PC-3 (cell line): ENCODE data around the gene SDSL. TPM values are rescaled to one million over a fixed set of nuclear protein-coding genes. Genes with fewer than 3 reads are reported as not detected.

Experiments
- ATAC-seq: fragments of 200-7000 bp; cut with Tn5 transposase; 2 replicates; pipeline ENCODE4 v1.9.1; 2020; ENCODE audit warnings: mild to moderate bottlenecking, moderate library complexity
- BruUV-seq: library from RNA; stranded (reverse); fragments of 400-500 nt; replicated peaks from 2 replicates; lab custom pipeline; 2021; lab: Mats Ljungman, UMichigan
- CTCF ChIA-PET: fragments of 300-600 bp; sonication (Branson Sonifier 250); formaldehyde crosslinking; loops from one replicate; lab custom pipeline; 2022; ENCODE audit warnings: antibody characterized with exemption; lab: Charles Lee
- POLR2A ChIA-PET: fragments of 300-600 bp; sonication (Branson Sonifier 250); formaldehyde crosslinking; loops from one replicate; lab custom pipeline; 2022; ENCODE audit warnings: antibody characterized with exemption; ENCODE audit not compliant: unreplicated experiment; lab: Charles Lee
- DNase-seq: peaks from one replicate; pipeline ENCODE4 v3.0.0-alpha.2; 2015
- H2AFZ ChIP-seq: fragments of 300-600 bp; sonication (generic); 2 replicates; pipeline ENCODE4 v1.6.0; 2016; ENCODE audit warnings: antibody characterized with exemption, low read length
- H3F3A ChIP-seq: fragments of 300-600 bp; sonication (generic); one replicate; pipeline ENCODE4 v1.6.0; 2017; ENCODE audit warnings: antibody characterized with exemption, low read length, control low read depth, mild to moderate bottlenecking; ENCODE audit not compliant: unreplicated experiment
- H3K27ac ChIP-seq: fragments of 300-600 bp; sonication (generic); 2 replicates; pipeline ENCODE4 v1.5.1; 2016; ENCODE audit warnings: mild to moderate bottlenecking, low read length
- H3K27me3 ChIP-seq: fragments of 300-600 bp; sonication (generic); 2 replicates; pipeline ENCODE4 v1.6.1; 2016; ENCODE audit warnings: low read length, mixed read lengths
- H3K36me3 ChIP-seq: fragments of 300-600 bp; sonication (generic); 2 replicates; pipeline ENCODE4 v1.6.1; 2016; ENCODE audit warnings: low read depth, mixed run types, low read length, mixed read lengths
- H3K4me1 ChIP-seq: fragments of 300-600 bp; sonication (generic); 2 replicates; pipeline ENCODE4 v1.5.1; 2016; ENCODE audit warnings: low read length; ENCODE audit not compliant: insufficient read depth
- H3K4me2 ChIP-seq: fragments of 300-600 bp; sonication (generic); 2 replicates; pipeline ENCODE4 v1.6.0; 2016; ENCODE audit warnings: low read length
- H3K4me3 ChIP-seq: fragments of 300-600 bp; sonication (generic); 2 replicates; pipeline ENCODE4 v1.5.1; 2016; ENCODE audit warnings: mild to moderate bottlenecking, low read length, mixed read lengths
- H3K79me2 ChIP-seq: fragments of 300-600 bp; sonication (generic); 2 replicates; pipeline ENCODE4 v1.6.1; 2017; ENCODE audit warnings: low read length, mixed read lengths
- H3K9ac ChIP-seq: fragments of 300-600 bp; sonication (generic); 2 replicates; pipeline ENCODE4 v1.6.0; 2016; ENCODE audit warnings: mild to moderate bottlenecking, low read length
- H3K9me2 ChIP-seq: fragments of 300-600 bp; sonication (generic); replicated peaks from 2 replicates; pipeline ENCODE4 v1.6.1; 2016; ENCODE audit warnings: mixed run types, low read length, mixed read lengths
- H3K9me3 ChIP-seq: fragments of 300-600 bp; sonication (generic); 2 replicates; pipeline ENCODE4 v1.6.1; 2016; ENCODE audit warnings: low read length, mixed read lengths
- H4K20me1 ChIP-seq: fragments of 300-600 bp; sonication (generic); 2 replicates; pipeline ENCODE4 v1.6.1; 2016; ENCODE audit warnings: low read length, mixed read lengths
- CTCF ChIP-seq: fragments of 300-600 bp; sonication (generic); conservative IDR thresholded peaks from 2 replicates; pipeline ENCODE4 v1.5.1; 2017; ENCODE audit warnings: antibody characterized with exemption, low read depth, mild to moderate bottlenecking, low read length
- EZH2 ChIP-seq: fragments of 300-600 bp; sonication (generic); IDR thresholded peaks from one replicate; pipeline ENCODE4 v1.6.1; 2017; ENCODE audit warnings: antibody characterized with exemption, mild to moderate bottlenecking, low read length; ENCODE audit not compliant: unreplicated experiment
- EZH2phosphoT487 ChIP-seq: fragments of 300-600 bp; sonication (generic); IDR thresholded peaks from 2 replicates; pipeline ENCODE4 v1.6.1; 2018; ENCODE audit warnings: mild to moderate bottlenecking, antibody characterized with exemption, low read length, borderline replicate concordance
- intact Hi-C: fragments of 100-400 bp; cut with micrococcal nuclease; formaldehyde crosslinking; loops from 2 replicates; pipeline ENCODE4 v1.9.0; 2023
- total RNA-seq: library from RNA; depleted of rRNA; stranded (reverse); fragments of >200 nt; gene quantifications from 2 replicates; pipeline ENCODE4 v1.2.3, GENCODE V29; 2014

Gene SDSL
- total RNA-seq, 1 experiment from 2014 or later = 14.0 TPM

- ChIA-PET POLR2A (no interaction called here), CTCF (no interaction called here)
- H3K9ac ChIP-seq = no peak overlapping the region
- H3K4me2 ChIP-seq = no peak overlapping the region
- no peaks in the 10 kb centered on the region for H3K4me1 ChIP-seq
- H3K4me3 ChIP-seq = no peak overlapping the region
- no peaks in the 10 kb centered on the region for H3K36me3 ChIP-seq
- intact Hi-C loops = no loop called here
- no peak for ATAC-seq
- no peaks in the 10 kb centered on the region for H3K79me2 ChIP-seq
- no TSS peak for BruUV-seq
- H3F3A ChIP-seq = no peaks in the 10 kb centered on the region
- no peak overlapping the region for H2AFZ ChIP-seq
- no peaks in the 10 kb centered on the region for H3K9me2 ChIP-seq
- TF ChIP-seq CTCF = no peak
- no peak for TF ChIP-seq EZH2phosphoT487
- no peak for TF ChIP-seq EZH2
- DNase-seq = no peak
- H3K9me3 ChIP-seq = no peaks in the 10 kb centered on the region
- no peak overlapping the region for H3K27ac ChIP-seq
- H4K20me1 ChIP-seq = no peaks in the 10 kb centered on the region
- H3K27me3 ChIP-seq = peaks cover 6% of the 10 kb centered on the region; the same call in 1 of the 2 replicates
These were observed 27.7 kb downstream of the SDSL start for GRCh38 chr12:113449839-113450238.

GRCh38 chr12:113452458-113452857, 30.3 kb downstream of the SDSL start:
- intact Hi-C loops = no loop called here
- H3K9ac ChIP-seq = no peak overlapping the region
- H3K4me1 ChIP-seq = peaks cover 14% of the 10 kb centered on the region
- CTCF ChIA-PET = no interaction called here
- ATAC-seq (no peak), DNase-seq (no peak)
- H3K9me3 ChIP-seq = no peaks in the 10 kb centered on the region
- H3K4me3 ChIP-seq = no peak overlapping the region
- no peak overlapping the region for H3K27ac ChIP-seq
- H3K79me2 ChIP-seq = no peaks in the 10 kb centered on the region
- H3K9me2 ChIP-seq = no peaks in the 10 kb centered on the region
- no peak for TF ChIP-seq EZH2
- no peak for TF ChIP-seq CTCF
- TF ChIP-seq EZH2phosphoT487 = no peak
- no TSS peak for BruUV-seq
- no peaks in the 10 kb centered on the region for H3F3A ChIP-seq
- no peaks in the 10 kb centered on the region for H4K20me1 ChIP-seq
- POLR2A ChIA-PET = no interaction called here
- no peak overlapping the region for H3K4me2 ChIP-seq
- no peaks in the 10 kb centered on the region for H3K36me3 ChIP-seq
- no peak overlapping the region for H2AFZ ChIP-seq
- peaks cover 6% of the 10 kb centered on the region; the same call in 1 of the 2 replicates for H3K27me3 ChIP-seq

GRCh38 chr12:113453330-113453729, 31.1 kb downstream of the SDSL start:
- H3K36me3 ChIP-seq = no peaks in the 10 kb centered on the region
- POLR2A ChIA-PET = no interaction called here
- H3K9me2 ChIP-seq = no peaks in the 10 kb centered on the region
- H3K9me3 ChIP-seq = no peaks in the 10 kb centered on the region
- ATAC-seq = no peak
- no peak overlapping the region for H3K4me3 ChIP-seq
- intact Hi-C loops = no loop called here
- no peaks in the 10 kb centered on the region for H4K20me1 ChIP-seq
- no peak overlapping the region for H3K9ac ChIP-seq
- no peak for TF ChIP-seq EZH2phosphoT487
- TF ChIP-seq CTCF = no peak
- no peak for TF ChIP-seq EZH2
- CTCF ChIA-PET = interaction anchor here (0.6 kb wide), 1 partner anchor 11 kb away, joined by 3 read pairs; no protein-coding TSS in a partner anchor
- peak overlapping the region; percentile 27 for H2AFZ ChIP-seq
- H3K4me2 ChIP-seq = no peak overlapping the region
- no peaks in the 10 kb centered on the region for H3F3A ChIP-seq
- no peak for DNase-seq
- BruUV-seq = no TSS peak
- no peak overlapping the region for H3K27ac ChIP-seq
- H3K79me2 ChIP-seq = no peaks in the 10 kb centered on the region
- H3K27me3 ChIP-seq = peaks cover 6% of the 10 kb centered on the region; the same call in 1 of the 2 replicates
- H3K4me1 ChIP-seq = peaks cover 14% of the 10 kb centered on the region
